Upper lobe of left lung (tissue), 4 donors: ENCODE measurements around the gene MRPS15.

ENCODE experiments used
- CTCF ChIP-seq, 6 experiments: fragments of 450-650 bp in 4 of 6; fragments of 200-600 bp in 2 of 6; sonication (generic) in 2 of 6; IDR thresholded peaks; one replicate each; pipeline ENCODE4 v1.5.1; 2016 to 2019; ENCODE audit warnings: antibody characterized with exemption in 6 of 6
- EP300 ChIP-seq, 4 donors: sonication (generic); formaldehyde crosslinking; IDR thresholded peaks; one replicate each; pipeline ENCODE4 v1.5.1; 2017; ENCODE audit warnings: antibody characterized with exemption in 4 of 4, control low read depth in 2 of 4
- POLR2A ChIP-seq, 4 donors: fragments of 450-650 bp; IDR thresholded peaks; one replicate each; pipeline ENCODE4 v1.5.1; 2016 to 2017; ENCODE audit warnings: antibody characterized with exemption in 4 of 4, mild to moderate bottlenecking in 2 of 4
- POLR2AphosphoS5 ChIP-seq, 2 donors: sonication (generic); formaldehyde crosslinking; IDR thresholded peaks; one replicate each; pipeline ENCODE4 v1.5.1; 2017; ENCODE audit warnings: antibody characterized with exemption in 2 of 2

GRCh38 chr1:36471830-36472641 is 7.9 kb upstream of the MRPS15 start:
- no peak for TF ChIP-seq POLR2AphosphoS5 (IDR thresholded peaks at IDR 0.05)
- TF ChIP-seq CTCF (IDR thresholded peaks at IDR 0.05) = no peak
- TF ChIP-seq POLR2A (IDR thresholded peaks at IDR 0.05) = peak in 1 of 4 donors; percentile 11
- TF ChIP-seq EP300 (IDR thresholded peaks at IDR 0.05) = no peak
